Endothelial cell of umbilical vein (primary cell): ENCODE data around the gene GLP2R. TPM values are rescaled to one million over a fixed set of nuclear protein-coding genes. Genes with fewer than 3 reads are reported as not detected.

Experiments used
- BruUV-seq: library from RNA; stranded (reverse); fragments of 400-500 nt; replicated peaks from 2 replicates; lab custom pipeline; 2021; lab: Mats Ljungman, UMichigan
- CTCF ChIA-PET: fragments of 300-600, 350-600 bp; sonication (Branson Sonifier 250); formaldehyde crosslinking; loops from one replicate; lab custom pipeline; 2021; ENCODE audit warnings: antibody characterized with exemption, inconsistent platforms; lab: Charles Lee
- POLR2A ChIA-PET: fragments of 300-600, 350-600 bp; sonication (Branson Sonifier 250); formaldehyde crosslinking; loops from one replicate; lab custom pipeline; 2021; ENCODE audit warnings: antibody characterized with exemption, inconsistent platforms; lab: Charles Lee
- DNase-seq: peaks from one replicate; pipeline ENCODE4 v3.0.0-alpha.2; 2011; ENCODE audit warnings: low read depth, low spot score
- FAIRE-seq: peaks from 2 replicates; lab custom pipeline; 2011; peaks lifted over from hg19 to GRCh38; lab: Jason Lieb, UNC
- H2AFZ ChIP-seq: 2 replicates; pipeline ENCODE4 v1.6.0; 2012; ENCODE audit warnings: low read depth, low read length, control low read depth, inconsistent platforms
- H3K27ac ChIP-seq: 2 replicates; pipeline ENCODE4 v1.5.1; 2011; ENCODE audit warnings: low read depth, mild to moderate bottlenecking, control low read depth, low read length, moderate library complexity; ENCODE audit not compliant: insufficient read depth
- H3K27me3 ChIP-seq, 2 experiments: 2 replicates each; pipeline versions ENCODE4 v1.6.0 to v1.6.1; 2011; ENCODE audit warnings: low read length in 2 of 2, mixed read lengths in 1 of 2; ENCODE audit not compliant: control insufficient read depth in 2 of 2, insufficient read depth in 2 of 2
- H3K36me3 ChIP-seq, 2 experiments: 2 replicates in 1 of 2; 3 replicates in 1 of 2; pipeline ENCODE4 v1.5.1; 2011; ENCODE audit warnings: low read length in 2 of 2, mild to moderate bottlenecking in 1 of 2, moderate library complexity in 1 of 2; ENCODE audit not compliant: control insufficient read depth in 2 of 2, insufficient read depth in 2 of 2; ENCODE audit errors: extremely low read depth in 1 of 2
- H3K4me1 ChIP-seq: 3 replicates; pipeline ENCODE4 v1.5.1; 2011; ENCODE audit warnings: mild to moderate bottlenecking, low read length; ENCODE audit not compliant: control insufficient read depth, insufficient read depth; ENCODE audit errors: extremely low read depth
- H3K4me2 ChIP-seq: 2 replicates; pipeline ENCODE4 v1.6.1; 2011; ENCODE audit warnings: low read length, control low read depth, mixed read lengths; ENCODE audit not compliant: insufficient read depth
- H3K4me3 ChIP-seq, 3 experiments: fragments of 200-600 bp in 1 of 3; sonication (generic), shearing (Covaris generic) in 1 of 3; replicated peaks in 1 of 3; 2 replicates each; pipeline ENCODE4 v1.5.1; 2011 to 2016; ENCODE audit warnings: control low read depth in 3 of 3, low read length in 3 of 3, mild to moderate bottlenecking in 2 of 3, inconsistent platforms in 1 of 3, low read depth in 1 of 3, moderate library complexity in 1 of 3; ENCODE audit not compliant: insufficient read depth in 1 of 3
- H3K79me2 ChIP-seq: 2 replicates; pipeline ENCODE4 v1.6.0; 2012; ENCODE audit warnings: low read length, inconsistent platforms; ENCODE audit not compliant: control insufficient read depth, insufficient read depth
- H3K9ac ChIP-seq: replicated peaks from 2 replicates; pipeline ENCODE3; 2011; ENCODE audit warnings: low read length, control low read depth; ENCODE audit not compliant: insufficient read depth; ENCODE audit errors: extremely low read depth
- H3K9me1 ChIP-seq: replicated peaks from 3 replicates; pipeline ENCODE4 v1.6.0; 2011; ENCODE audit warnings: mild to moderate bottlenecking, low read length; ENCODE audit not compliant: control insufficient read depth, insufficient read depth; ENCODE audit errors: extremely low read depth
- H3K9me3 ChIP-seq: replicated peaks from 2 replicates; pipeline ENCODE4 v1.5.1; 2012; ENCODE audit warnings: low read length, inconsistent platforms; ENCODE audit not compliant: control insufficient read depth, insufficient read depth
- H4K20me1 ChIP-seq: replicated peaks from 2 replicates; pipeline ENCODE3; 2011; ENCODE audit warnings: mild to moderate bottlenecking, low read length; ENCODE audit not compliant: control insufficient read depth, insufficient read depth; ENCODE audit errors: extremely low read depth
- CTCF ChIP-seq, 2 donors: IDR thresholded peaks; 1 replicate in 1 of 2; 2 replicates in 1 of 2; pipeline ENCODE4 v1.5.1; 2011; ENCODE audit warnings: low read length in 2 of 2, mild to moderate bottlenecking in 2 of 2, moderate library complexity in 2 of 2, control low read depth in 1 of 2, inconsistent platforms in 1 of 2, low read depth in 1 of 2; ENCODE audit not compliant: insufficient read depth in 1 of 2; ENCODE audit errors: extremely low read depth in 1 of 2
- EZH2 ChIP-seq: IDR thresholded peaks from 2 replicates; pipeline ENCODE4 v1.6.1; 2012; ENCODE audit warnings: borderline replicate concordance, low read depth, mild to moderate bottlenecking, moderate library complexity, low read length, inconsistent platforms; ENCODE audit not compliant: severe bottlenecking
- FOS ChIP-seq: IDR thresholded peaks from 2 replicates; pipeline ENCODE4 v1.6.1; 2011; ENCODE audit warnings: mild to moderate bottlenecking, low read length, moderate library complexity, borderline replicate concordance; ENCODE audit not compliant: insufficient read depth
- GATA2 ChIP-seq: IDR thresholded peaks from 2 replicates; pipeline ENCODE4 v1.7.0; 2011; ENCODE audit warnings: low read depth, mild to moderate bottlenecking, moderate library complexity, mixed read lengths, low read length; ENCODE audit not compliant: insufficient read length, insufficient read depth
- JUN ChIP-seq: IDR thresholded peaks from 2 replicates; pipeline ENCODE4 v1.6.1; 2011; ENCODE audit warnings: borderline replicate concordance, low read depth; ENCODE audit not compliant: insufficient read length, insufficient read depth
- MAX ChIP-seq: IDR thresholded peaks from 2 replicates; pipeline ENCODE4 v1.6.1; 2011; ENCODE audit not compliant: insufficient read depth, insufficient read length
- MYC ChIP-seq: IDR thresholded peaks from one replicate; pipeline ENCODE4 v1.6.1; 2011; ENCODE audit warnings: mild to moderate bottlenecking, low read depth, low read length
- POLR2A ChIP-seq: IDR thresholded peaks from 2 replicates; pipeline ENCODE4 v1.6.1; 2012; ENCODE audit warnings: low read depth, mild to moderate bottlenecking, control low read depth, low read length
- POLR2AphosphoS5 ChIP-seq: IDR thresholded peaks from 2 replicates; pipeline ENCODE4 v1.6.1; 2012; ENCODE audit warnings: low read depth, mild to moderate bottlenecking, control low read depth, low read length, moderate library complexity; ENCODE audit not compliant: insufficient read depth
- dilution Hi-C: fragments of 300-500 bp; cut with MboI; formaldehyde crosslinking; loops from one replicate; pipeline ENCODE4 v1.15.0; 2019; ENCODE audit warnings: low sequenced_read_pairs; ENCODE audit not compliant: extremely low pct_ligation_motif_present
- intact Hi-C: fragments of 100-400 bp; cut with micrococcal nuclease; formaldehyde crosslinking; loops from one replicate; pipeline ENCODE4 v1.10.0; 2022
- polyA plus RNA-seq, 4 experiments: library from polyadenylated mRNA; depleted of rRNA in 3 of 4; stranded (reverse) in 3 of 4; unstranded in 1 of 4; fragments of >200 nt; gene quantifications; 2 replicates each; pipeline versions ENCODE4 v1.2.1 to v1.2.3, GENCODE V29; 2011 to 2012; ENCODE audit warnings: missing spikeins in 1 of 4
- total RNA-seq: library from RNA; stranded (reverse); gene quantifications from 2 replicates; pipeline ENCODE4 v1.2.3, GENCODE V29; 2021

Gene GLP2R
- total and polyA plus RNA-seq, 2 donors (not counting 3 experiments of a cell fraction or from before 2014, with no cell fraction given) = not detected

- H3K4me2 ChIP-seq = no peak overlapping the region
- no peak for FAIRE-seq
These were observed 8.6 kb upstream of the GLP2R start for GRCh38 chr17:9817086-9817485.

More at GRCh38 chr17:9817086-9817485, 8.6 kb upstream of the GLP2R start:
- Histone ChIP-seq H3K27ac (no peak overlapping the region), H2AFZ (no peak overlapping the region), H3K9ac (no peak overlapping the region), H3K9me3 (peaks cover 8% of the 10 kb centered on the region), H3K4me3 (no peak overlapping the region), H3K36me3 (no peaks in the 10 kb centered on the region), H3K27me3 (no peaks in the 10 kb centered on the region), H4K20me1 (no peaks in the 10 kb centered on the region), H3K4me1 (no peaks in the 10 kb centered on the region), H3K9me1 (no peaks in the 10 kb centered on the region), H3K79me2 (no peaks in the 10 kb centered on the region)
- CTCF ChIA-PET = no interaction called here
- TF ChIP-seq POLR2A (no peak), POLR2AphosphoS5 (no peak), EZH2 (no peak), JUN (no peak), CTCF (IDR thresholded peaks at IDR 0.05; ENCODE audit: extremely low read depth in 1 of 2, insufficient read depth in 1 of 2, low read depth in 1 of 2, low read length in 2 of 2) (no peak), GATA2 (no peak), FOS (no peak), MYC (no peak), MAX (no peak)
- dilution Hi-C loops (no loop called here), intact Hi-C loops (no loop called here)
- DNase-seq = no peak
- POLR2A ChIA-PET = no interaction called here
- BruUV-seq = no TSS peak
